Nephron (organoid): ENCODE measurements around the gene MAGEF1.

Experiments used
- H3K27ac Mint-ChIP-seq, 3 experiments: 2 replicates each; pipeline ENCODE4 v1.8.0; 2020; ENCODE audit warnings: mixed read lengths in 3 of 3, mild to moderate bottlenecking in 2 of 3, moderate library complexity in 1 of 3
- H3K27me3 Mint-ChIP-seq: 2 replicates; pipeline ENCODE4 v1.8.0; 2021; ENCODE audit warnings: low read depth, mild to moderate bottlenecking, moderate library complexity, mixed read lengths
- H3K36me3 Mint-ChIP-seq: 2 replicates; pipeline ENCODE4 v1.8.0; 2020; ENCODE audit warnings: low read depth, mixed read lengths
- H3K4me1 Mint-ChIP-seq: 2 replicates; pipeline ENCODE4 v1.8.0; 2020; ENCODE audit warnings: mixed read lengths
- H3K4me3 Mint-ChIP-seq, 3 experiments: 2 replicates each; pipeline ENCODE4 v1.8.0; 2020; ENCODE audit warnings: mild to moderate bottlenecking in 3 of 3, mixed read lengths in 3 of 3, moderate library complexity in 2 of 3
- H3K9me3 Mint-ChIP-seq: 2 replicates; pipeline ENCODE4 v1.8.0; 2020; ENCODE audit warnings: mixed read lengths
- CTCF ChIP-seq, 3 experiments: fragments of 200-600 bp; sonication (generic); IDR thresholded peaks; one replicate each; pipeline ENCODE4 v1.5.0; 2021; ENCODE audit warnings: antibody characterized with exemption in 3 of 3; ENCODE audit not compliant: unreplicated experiment in 3 of 3

MAGEF1 gene

GRCh38 chr3:184666442-184666841 is 45.4 kb downstream of the MAGEF1 start:
- TF ChIP-seq CTCF (IDR thresholded peaks at IDR 0.05; ENCODE audit: unreplicated experiment in 3 of 3), result no peak
- H3K27ac Mint-ChIP-seq, result peak overlapping the region in 2 of 3 experiments; percentile 14 to 33
- H3K36me3 Mint-ChIP-seq, result no peaks in the 10 kb centered on the region
- H3K4me1 Mint-ChIP-seq, result peaks cover 41% of the 10 kb centered on the region
- H3K4me3 Mint-ChIP-seq, result no peak overlapping the region
- H3K27me3 Mint-ChIP-seq, result peaks cover 20% of the 10 kb centered on the region
- H3K9me3 Mint-ChIP-seq, result no peaks in the 10 kb centered on the region

GRCh38 chr3:184665101-184665500 is 46.8 kb downstream of the MAGEF1 start:
- H3K4me3 Mint-ChIP-seq, result no peak overlapping the region
- no peaks in the 10 kb centered on the region for H3K36me3 Mint-ChIP-seq
- no peak for TF ChIP-seq CTCF (IDR thresholded peaks at IDR 0.05; ENCODE audit: unreplicated experiment in 3 of 3)
- H3K27me3 Mint-ChIP-seq, result peaks cover 17% of the 10 kb centered on the region
- H3K27ac Mint-ChIP-seq, result peak overlapping the region in 1 of 3 experiments; percentile 25
- peaks cover 49% of the 10 kb centered on the region for H3K4me1 Mint-ChIP-seq
- H3K9me3 Mint-ChIP-seq, result no peaks in the 10 kb centered on the region

GRCh38 chr3:184663756-184664155 is 48.1 kb downstream of the MAGEF1 start:
- Mint-ChIP-seq H3K27me3 (peaks cover 11% of the 10 kb centered on the region), H3K4me1 (peaks cover 62% of the 10 kb centered on the region), H3K27ac (peak overlapping the region in 2 of 3 experiments; percentile 67 to 77), H3K36me3 (no peaks in the 10 kb centered on the region), H3K9me3 (no peaks in the 10 kb centered on the region), H3K4me3 (peak overlapping the region in 1 of 3 experiments; percentile 9)
- TF ChIP-seq CTCF (IDR thresholded peaks at IDR 0.05; ENCODE audit: unreplicated experiment in 3 of 3), result no peak

- Mint-ChIP-seq H3K36me3 (no peaks in the 10 kb centered on the region), H3K9me3 (no peaks in the 10 kb centered on the region), H3K4me1 (peaks cover 66% of the 10 kb centered on the region), H3K27me3 (peaks cover 11% of the 10 kb centered on the region), H3K27ac (peak overlapping the region in 2 of 3 experiments; percentile 67 to 77), H3K4me3 (peak overlapping the region in 1 of 3 experiments; percentile 9)
- no peak for TF ChIP-seq CTCF (IDR thresholded peaks at IDR 0.05; ENCODE audit: unreplicated experiment in 3 of 3)
Measured at GRCh38 chr3:184663356-184663755, 48.5 kb downstream of the MAGEF1 start.

- Mint-ChIP-seq H3K27ac (peak overlapping the region in 2 of 3 experiments; percentile 77 to 90), H3K27me3 (peaks cover 11% of the 10 kb centered on the region), H3K9me3 (no peaks in the 10 kb centered on the region), H3K36me3 (no peaks in the 10 kb centered on the region), H3K4me3 (no peak overlapping the region), H3K4me1 (peaks cover 73% of the 10 kb centered on the region)
- no peak for TF ChIP-seq CTCF (IDR thresholded peaks at IDR 0.05; ENCODE audit: unreplicated experiment in 3 of 3)
Measured at GRCh38 chr3:184662187-184662586, 49.7 kb downstream of the MAGEF1 start.

GRCh38 chr3:184660931-184661330 is 50.9 kb downstream of the MAGEF1 start:
- peak overlapping the region; percentile 75 to 99 (median 78) for H3K27ac Mint-ChIP-seq
- peaks cover 73% of the 10 kb centered on the region for H3K4me1 Mint-ChIP-seq
- peaks cover 2% of the 10 kb centered on the region for H3K9me3 Mint-ChIP-seq
- no peaks in the 10 kb centered on the region for H3K36me3 Mint-ChIP-seq
- peaks cover 7% of the 10 kb centered on the region for H3K27me3 Mint-ChIP-seq
- no peak for TF ChIP-seq CTCF (IDR thresholded peaks at IDR 0.05; ENCODE audit: unreplicated experiment in 3 of 3)
- no peak overlapping the region for H3K4me3 Mint-ChIP-seq
